ENCODE data around the gene MYO18A.

DNA sequence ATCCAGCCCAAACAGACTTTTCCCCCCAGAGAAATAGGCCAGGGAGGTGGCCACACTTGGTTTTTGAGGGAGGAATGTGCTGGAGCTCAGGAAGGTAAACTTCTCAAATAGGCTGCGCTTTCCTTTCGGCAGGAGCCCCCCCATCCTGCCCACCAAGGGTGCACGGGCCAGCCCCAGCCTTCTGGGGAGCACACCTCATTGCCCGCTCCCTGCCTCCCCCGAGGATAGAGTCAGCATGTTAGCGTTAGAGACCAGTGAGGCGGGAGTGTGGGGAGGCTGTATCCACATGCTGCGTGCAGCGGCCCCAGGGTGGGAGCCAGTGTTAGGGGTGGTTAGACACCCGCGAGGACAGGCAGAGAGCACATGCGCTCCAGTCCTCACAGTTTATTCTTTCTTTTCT is 95.0 kb downstream of the MYO18A start:
- TF ChIP-seq, protein P1, sequence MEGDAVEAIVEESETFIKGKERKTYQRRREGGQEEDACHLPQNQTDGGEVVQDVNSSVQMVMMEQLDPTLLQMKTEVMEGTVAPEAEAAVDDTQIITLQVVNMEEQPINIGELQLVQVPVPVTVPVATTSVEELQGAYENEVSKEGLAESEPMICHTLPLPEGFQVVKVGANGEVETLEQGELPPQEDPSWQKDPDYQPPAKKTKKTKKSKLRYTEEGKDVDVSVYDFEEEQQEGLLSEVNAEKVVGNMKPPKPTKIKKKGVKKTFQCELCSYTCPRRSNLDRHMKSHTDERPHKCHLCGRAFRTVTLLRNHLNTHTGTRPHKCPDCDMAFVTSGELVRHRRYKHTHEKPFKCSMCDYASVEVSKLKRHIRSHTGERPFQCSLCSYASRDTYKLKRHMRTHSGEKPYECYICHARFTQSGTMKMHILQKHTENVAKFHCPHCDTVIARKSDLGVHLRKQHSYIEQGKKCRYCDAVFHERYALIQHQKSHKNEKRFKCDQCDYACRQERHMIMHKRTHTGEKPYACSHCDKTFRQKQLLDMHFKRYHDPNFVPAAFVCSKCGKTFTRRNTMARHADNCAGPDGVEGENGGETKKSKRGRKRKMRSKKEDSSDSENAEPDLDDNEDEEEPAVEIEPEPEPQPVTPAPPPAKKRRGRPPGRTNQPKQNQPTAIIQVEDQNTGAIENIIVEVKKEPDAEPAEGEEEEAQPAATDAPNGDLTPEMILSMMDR (IDR thresholded peaks at IDR 0.05): no peak
- no peak for TF ChIP-seq ZFX (IDR thresholded peaks at IDR 0.05; ENCODE audit: borderline replicate concordance)

All from 22Rv1 (cell line).